HepG2 (cell line): ENCODE measurements around the gene ZNF524. TPM values are rescaled to one million over a fixed set of nuclear protein-coding genes. Genes with fewer than 3 reads are reported as not detected.

ENCODE experiments used
- ATF3 ChIP-seq: sonication (generic); formaldehyde crosslinking; IDR thresholded peaks from 2 replicates; pipeline ENCODE4 v1.4.0; 2020; ENCODE audit warnings: missing genetic modification reagents
- ATF6 ChIP-seq: sonication (generic); formaldehyde crosslinking; conservative IDR thresholded peaks from 2 replicates; pipeline ENCODE4 v1.4.0; 2020; ENCODE audit warnings: missing genetic modification reagents
- CBFB ChIP-seq: sonication (generic); formaldehyde crosslinking; IDR thresholded peaks from 2 replicates; pipeline ENCODE4 v1.4.0; 2020; ENCODE audit warnings: missing genetic modification reagents
- GFI1 ChIP-seq: sonication (generic); formaldehyde crosslinking; IDR thresholded peaks from 2 replicates; pipeline ENCODE4 v1.5.0; 2020; ENCODE audit warnings: missing genetic modification reagents, mild to moderate bottlenecking, borderline replicate concordance
- ISL2 ChIP-seq: sonication (generic); formaldehyde crosslinking; IDR thresholded peaks from 2 replicates; pipeline ENCODE4 v1.5.0; 2020; ENCODE audit warnings: missing genetic modification reagents
- KLF13 ChIP-seq: sonication (generic); formaldehyde crosslinking; IDR thresholded peaks from 2 replicates; pipeline ENCODE4 v1.4.0; 2020; ENCODE audit warnings: mild to moderate bottlenecking, missing genetic modification reagents
- NKX3-1 ChIP-seq: sonication (generic); formaldehyde crosslinking; IDR thresholded peaks from 2 replicates; pipeline ENCODE4 v1.5.0; 2020; ENCODE audit warnings: missing genetic modification reagents
- PHF8 ChIP-seq: sonication (generic); formaldehyde crosslinking; IDR thresholded peaks from 2 replicates; pipeline ENCODE4 v1.5.0; 2020; ENCODE audit warnings: missing genetic modification reagents
- TOE1 ChIP-seq: sonication (generic); formaldehyde crosslinking; IDR thresholded peaks from 2 replicates; pipeline ENCODE4 v1.4.0; 2020; ENCODE audit warnings: mild to moderate bottlenecking, missing genetic modification reagents
- USF2 ChIP-seq, 2 experiments: sonication (generic) in 1 of 2; formaldehyde crosslinking in 1 of 2; IDR thresholded peaks; 2 replicates each; pipeline versions ENCODE4 v1.5.1 to v1.6.1; 2011 to 2020; ENCODE audit warnings: borderline replicate concordance in 1 of 2, low read depth in 1 of 2, low read length in 1 of 2, mild to moderate bottlenecking in 1 of 2, missing genetic modification reagents in 1 of 2, moderate library complexity in 1 of 2
- YEATS2 ChIP-seq: sonication (generic); formaldehyde crosslinking; IDR thresholded peaks from 2 replicates; pipeline ENCODE4 v1.4.0; 2020; ENCODE audit warnings: missing genetic modification reagents, borderline replicate concordance
- ZBTB3 ChIP-seq: sonication (generic); formaldehyde crosslinking; IDR thresholded peaks from 2 replicates; pipeline ENCODE4 v1.4.0; 2020; ENCODE audit warnings: low read depth, mild to moderate bottlenecking, moderate library complexity, missing genetic modification reagents, borderline replicate concordance
- ZEB1 ChIP-seq: IDR thresholded peaks from 2 replicates; pipeline ENCODE4 v1.6.1; 2012; ENCODE audit warnings: mild to moderate bottlenecking, low read depth, inconsistent platforms; ENCODE audit not compliant: insufficient replicate concordance
- ZFP90 ChIP-seq: sonication (generic); formaldehyde crosslinking; IDR thresholded peaks from 2 replicates; pipeline ENCODE4 v1.8.0; 2022; ENCODE audit warnings: missing genetic modification reagents, mild to moderate bottlenecking, inconsistent platforms, borderline replicate concordance
- ZFY ChIP-seq: sonication (generic); formaldehyde crosslinking; IDR thresholded peaks from 2 replicates; pipeline ENCODE4 v1.4.0; 2020; ENCODE audit warnings: missing genetic modification reagents
- ZNF317 ChIP-seq: sonication (generic); formaldehyde crosslinking; IDR thresholded peaks from 2 replicates; pipeline ENCODE4 v1.5.0; 2020; ENCODE audit warnings: mild to moderate bottlenecking, missing genetic modification reagents
- ZNF432 ChIP-seq: sonication (generic); formaldehyde crosslinking; IDR thresholded peaks from 2 replicates; pipeline ENCODE4 v1.5.0; 2020; ENCODE audit warnings: missing genetic modification reagents, mild to moderate bottlenecking, borderline replicate concordance
- ZNF570 ChIP-seq: sonication (generic); formaldehyde crosslinking; IDR thresholded peaks from 2 replicates; pipeline ENCODE4 v1.4.0; 2020; ENCODE audit warnings: mild to moderate bottlenecking, missing genetic modification reagents, borderline replicate concordance
- polyA plus RNA-seq, 8 experiments: library from polyadenylated mRNA; depleted of rRNA in 3 of 8; stranded (reverse) in 7 of 8; unstranded in 1 of 8; fragments of >200 nt; fragmentation: Illumina TruSeq in 4 of 8; extraction: Trizol in 4 of 8; gene quantifications; 2 replicates each; pipeline versions ENCODE4 v1.2.1 to v1.2.3, GENCODE V29; 2011 to 2016; ENCODE audit warnings: low read depth in 4 of 8, missing spikeins in 1 of 8, mixed read lengths in 1 of 8; ENCODE audit not compliant: insufficient read depth in 1 of 8
- total RNA-seq, 5 experiments: library from RNA; depleted of rRNA; stranded (reverse); fragments of >200 nt; fragmentation: Illumina TruSeq; extraction: Trizol; gene quantifications; 2 replicates each; pipeline ENCODE4 v1.2.3, GENCODE V29; 2016; ENCODE audit warnings: low read depth in 1 of 5
- TF ChIP-seq, protein P1 (sequence below): IDR thresholded peaks from 2 replicates; pipeline ENCODE4 v1.6.1; 2016
- TF ChIP-seq, protein P2 (sequence below): sonication (generic); formaldehyde crosslinking; IDR thresholded peaks from 2 replicates; pipeline ENCODE4 v1.5.0; 2020; ENCODE audit warnings: mild to moderate bottlenecking, missing genetic modification reagents
- TF ChIP-seq, protein P3 (sequence below): IDR thresholded peaks from 2 replicates; pipeline ENCODE4 v1.6.1; 2012; ENCODE audit warnings: inconsistent platforms

ZNF524 gene
- total and polyA plus RNA-seq, 2 of the 13 experiments (the other 11 are each of a cell fraction or from before 2014, with no cell fraction given) = 3.2 to 4.6 TPM

DNA sequence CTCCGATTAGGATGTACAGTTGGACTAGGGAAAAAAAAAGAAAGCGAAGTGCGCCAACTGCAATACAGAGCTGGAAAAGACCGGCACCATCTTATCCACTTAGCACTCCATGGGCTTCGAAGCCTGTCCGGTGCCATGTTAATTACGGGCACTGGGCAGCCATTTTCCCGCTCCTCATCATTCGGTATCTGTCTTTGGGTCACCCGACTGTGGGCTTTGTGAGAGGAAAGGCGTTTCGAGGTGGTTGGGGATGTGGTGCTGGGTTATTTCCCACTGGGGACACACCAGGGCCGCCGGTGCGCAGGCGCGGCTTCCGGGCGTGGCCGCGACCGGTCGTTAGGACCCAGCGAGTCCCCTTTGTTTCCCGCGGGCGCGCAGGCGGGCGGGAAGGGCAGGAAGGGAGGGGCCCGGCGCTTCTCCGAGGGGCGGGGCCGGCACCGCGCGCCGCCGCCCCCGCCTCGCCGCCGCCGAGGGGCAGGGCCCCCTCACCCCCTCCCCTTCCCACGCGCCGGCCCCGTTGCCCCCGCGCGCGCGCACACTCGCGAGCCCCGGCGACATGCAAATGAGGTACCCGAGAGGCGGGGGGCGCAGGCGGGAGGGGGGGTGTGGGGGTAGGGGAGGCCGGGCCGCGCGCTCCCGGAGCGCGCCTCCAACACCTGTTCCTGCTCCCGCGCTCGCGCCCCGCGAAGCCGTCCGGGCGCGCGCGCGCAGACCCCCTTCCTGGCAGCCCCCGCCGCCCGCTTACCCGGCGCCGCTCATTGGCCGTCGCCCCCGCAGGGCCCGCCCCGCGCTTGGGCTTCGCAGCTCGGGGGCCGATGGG, at the start of gene ZNF524 (continued):
- TF ChIP-seq ISL2 (CRISPR knock-in tag) = no peak
- no peak for TF ChIP-seq USF2 (IDR thresholded peaks at IDR 0.05; ENCODE audit: low read depth, low read length)
- TF ChIP-seq USF2 (CRISPR knock-in tag; IDR thresholded peaks at IDR 0.05; ENCODE audit: borderline replicate concordance) = no peak
- no peak; the same call in none of the 2 replicates for TF ChIP-seq YEATS2 (CRISPR knock-in tag)
- no peak for TF ChIP-seq TOE1 (CRISPR knock-in tag)
- TF ChIP-seq ATF3 (CRISPR knock-in tag) = 0 out of 2 replicates have a peak, but pooled peaks have one; percentile 46
- no peak for TF ChIP-seq ZEB1
- TF ChIP-seq NKX3-1 (CRISPR knock-in tag) = peak; percentile 17
- no peak for TF ChIP-seq ATF6 (CRISPR knock-in tag)
- TF ChIP-seq, protein P1, sequence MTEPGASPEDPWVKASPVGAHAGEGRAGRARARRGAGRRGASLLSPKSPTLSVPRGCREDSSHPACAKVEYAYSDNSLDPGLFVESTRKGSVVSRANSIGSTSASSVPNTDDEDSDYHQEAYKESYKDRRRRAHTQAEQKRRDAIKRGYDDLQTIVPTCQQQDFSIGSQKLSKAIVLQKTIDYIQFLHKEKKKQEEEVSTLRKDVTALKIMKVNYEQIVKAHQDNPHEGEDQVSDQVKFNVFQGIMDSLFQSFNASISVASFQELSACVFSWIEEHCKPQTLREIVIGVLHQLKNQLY = no peak
- no peak for TF ChIP-seq ZNF432 (CRISPR knock-in tag)
- no peak for TF ChIP-seq ZNF570 (CRISPR knock-in tag)
- TF ChIP-seq GFI1 (CRISPR knock-in tag) = no peak
- TF ChIP-seq ZFP90 (CRISPR knock-in tag) = peak; percentile 10; the same call in 1 of the 2 replicates
- TF ChIP-seq ZBTB3 (CRISPR knock-in tag) = no peak
- no peak; the same call in 1 of the 2 replicates for TF ChIP-seq ZFY (CRISPR knock-in tag)
- TF ChIP-seq, protein P2, sequence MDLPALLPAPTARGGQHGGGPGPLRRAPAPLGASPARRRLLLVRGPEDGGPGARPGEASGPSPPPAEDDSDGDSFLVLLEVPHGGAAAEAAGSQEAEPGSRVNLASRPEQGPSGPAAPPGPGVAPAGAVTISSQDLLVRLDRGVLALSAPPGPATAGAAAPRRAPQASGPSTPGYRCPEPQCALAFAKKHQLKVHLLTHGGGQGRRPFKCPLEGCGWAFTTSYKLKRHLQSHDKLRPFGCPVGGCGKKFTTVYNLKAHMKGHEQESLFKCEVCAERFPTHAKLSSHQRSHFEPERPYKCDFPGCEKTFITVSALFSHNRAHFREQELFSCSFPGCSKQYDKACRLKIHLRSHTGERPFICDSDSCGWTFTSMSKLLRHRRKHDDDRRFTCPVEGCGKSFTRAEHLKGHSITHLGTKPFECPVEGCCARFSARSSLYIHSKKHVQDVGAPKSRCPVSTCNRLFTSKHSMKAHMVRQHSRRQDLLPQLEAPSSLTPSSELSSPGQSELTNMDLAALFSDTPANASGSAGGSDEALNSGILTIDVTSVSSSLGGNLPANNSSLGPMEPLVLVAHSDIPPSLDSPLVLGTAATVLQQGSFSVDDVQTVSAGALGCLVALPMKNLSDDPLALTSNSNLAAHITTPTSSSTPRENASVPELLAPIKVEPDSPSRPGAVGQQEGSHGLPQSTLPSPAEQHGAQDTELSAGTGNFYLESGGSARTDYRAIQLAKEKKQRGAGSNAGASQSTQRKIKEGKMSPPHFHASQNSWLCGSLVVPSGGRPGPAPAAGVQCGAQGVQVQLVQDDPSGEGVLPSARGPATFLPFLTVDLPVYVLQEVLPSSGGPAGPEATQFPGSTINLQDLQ (CRISPR knock-in tag) = no peak
- peak; percentile 69; the same call in 1 of the 2 replicates for TF ChIP-seq CBFB (CRISPR knock-in tag)
- TF ChIP-seq, protein P3, sequence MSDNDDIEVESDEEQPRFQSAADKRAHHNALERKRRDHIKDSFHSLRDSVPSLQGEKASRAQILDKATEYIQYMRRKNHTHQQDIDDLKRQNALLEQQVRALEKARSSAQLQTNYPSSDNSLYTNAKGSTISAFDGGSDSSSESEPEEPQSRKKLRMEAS = peak; percentile 73; the same call in 1 of the 2 replicates
- TF ChIP-seq PHF8 = peak; percentile 68
- 0 out of 2 replicates have a peak, but pooled peaks have one; percentile 27 for TF ChIP-seq ZNF317 (CRISPR knock-in tag)
- TF ChIP-seq KLF13 (CRISPR knock-in tag) = no peak
